IMR-90 (cell line): ENCODE measurements around the gene RABL2A. TPM values are rescaled to one million over a fixed set of nuclear protein-coding genes. Genes with fewer than 3 reads are reported as not detected.
"Not testable (repeated sequence)": the region's sequence is repeated elsewhere in the genome, so short reads cannot be mapped to it uniquely, and the experiment has no call there.

Source experiments
- ATAC-seq: fragments of 200-7000 bp; cut with Tn5 transposase; 2 replicates; pipeline ENCODE4 v1.9.1; 2020; ENCODE audit warnings: low read depth, mild to moderate bottlenecking, moderate library complexity
- BruUV-seq: library from RNA; stranded (reverse); fragments of 400-500 nt; replicated peaks from 2 replicates; lab custom pipeline; 2021; lab: Mats Ljungman, UMichigan
- CTCF ChIA-PET: fragments of 300-600 bp; formaldehyde crosslinking; extraction: SDS; loops from one replicate; lab custom pipeline; 2021; ENCODE audit warnings: antibody characterized with exemption; lab: Yijun Ruan, JAX
- POLR2A ChIA-PET: fragments of 300-600 bp; sonication (Branson Sonifier 250); formaldehyde crosslinking; loops from one replicate; lab custom pipeline; 2022; ENCODE audit warnings: antibody characterized with exemption; ENCODE audit not compliant: unreplicated experiment; lab: Charles Lee
- DNase-seq: peaks from one replicate; pipeline ENCODE4 v3.0.0; 2013
- H2AFZ ChIP-seq: replicated peaks from 2 replicates; pipeline ENCODE3; 2013; ENCODE audit warnings: low read length, mild to moderate bottlenecking; ENCODE audit not compliant: poor library complexity
- H2AK5ac ChIP-seq: 2 replicates; pipeline ENCODE4 v1.6.1; 2013; ENCODE audit warnings: low read depth, low read length, inconsistent platforms
- H2AK9ac ChIP-seq: replicated peaks from 2 replicates; pipeline ENCODE3; 2013; ENCODE audit warnings: mild to moderate bottlenecking, low read depth, low read length, moderate library complexity; ENCODE audit not compliant: poor library complexity
- H2BK120ac ChIP-seq: 2 replicates; pipeline ENCODE4 v1.6.1; 2013; ENCODE audit warnings: low read depth, low read length, inconsistent platforms
- H2BK15ac ChIP-seq: 3 replicates; pipeline ENCODE4 v1.6.1; 2013; ENCODE audit warnings: low read depth, low read length, inconsistent platforms
- H2BK20ac ChIP-seq: 2 replicates; pipeline ENCODE4 v1.6.1; 2013; ENCODE audit warnings: low read depth, mild to moderate bottlenecking, inconsistent platforms, low read length, moderate library complexity
- H2BK5ac ChIP-seq: 2 replicates; pipeline ENCODE4 v1.6.1; 2013; ENCODE audit warnings: mild to moderate bottlenecking, low read depth, low read length, inconsistent platforms; ENCODE audit not compliant: poor library complexity, severe bottlenecking
- H3K14ac ChIP-seq: replicated peaks from 2 replicates; pipeline ENCODE4 v1.6.1; 2013; ENCODE audit warnings: low read depth, low read length, inconsistent platforms
- H3K18ac ChIP-seq: 2 replicates; pipeline ENCODE4 v1.6.1; 2013; ENCODE audit warnings: low read depth, low read length, control low read depth
- H3K23ac ChIP-seq: 2 replicates; pipeline ENCODE4 v1.6.1; 2013; ENCODE audit warnings: low read depth, low read length, inconsistent platforms
- H3K27ac ChIP-seq: 2 replicates; pipeline ENCODE4 v1.5.1; 2013; ENCODE audit warnings: mild to moderate bottlenecking, control low read depth, low read length; ENCODE audit not compliant: insufficient read depth
- H3K27me3 ChIP-seq: 2 replicates; pipeline ENCODE4 v1.6.1; 2013; ENCODE audit warnings: low read length; ENCODE audit not compliant: control insufficient read depth, insufficient read depth
- H3K36me3 ChIP-seq: 2 replicates; pipeline ENCODE4 v1.6.1; 2013; ENCODE audit warnings: low read length, mixed read lengths; ENCODE audit not compliant: control insufficient read depth, insufficient read depth
- H3K4ac ChIP-seq: 2 replicates; pipeline ENCODE4 v1.6.1; 2013; ENCODE audit warnings: low read depth, low read length, inconsistent platforms
- H3K4me1 ChIP-seq: 2 replicates; pipeline ENCODE4 v1.6.1; 2013; ENCODE audit warnings: low read length, mixed read lengths; ENCODE audit not compliant: control insufficient read depth, insufficient read depth
- H3K4me2 ChIP-seq: 2 replicates; pipeline ENCODE4 v1.6.1; 2013; ENCODE audit warnings: low read depth, mild to moderate bottlenecking, control low read depth, low read length, moderate library complexity
- H3K4me3 ChIP-seq: 2 replicates; pipeline ENCODE4 v1.5.1; 2013; ENCODE audit warnings: low read depth, mild to moderate bottlenecking, control low read depth, low read length, moderate library complexity; ENCODE audit not compliant: insufficient read depth
- H3K56ac ChIP-seq: 2 replicates; pipeline ENCODE4 v1.6.1; 2013; ENCODE audit warnings: low read length, inconsistent platforms; ENCODE audit not compliant: insufficient read depth; ENCODE audit errors: extremely low read depth
- H3K79me1 ChIP-seq, 2 experiments: 2 replicates each; pipeline ENCODE4 v1.6.1; 2013; ENCODE audit warnings: low read length in 2 of 2, inconsistent platforms in 1 of 2, low read depth in 1 of 2
- H3K9ac ChIP-seq: 2 replicates; pipeline ENCODE4 v1.6.1; 2013; ENCODE audit warnings: low read depth, low read length, control low read depth
- H3K9me1 ChIP-seq: 2 replicates; pipeline ENCODE4 v1.6.1; 2013; ENCODE audit warnings: low read length, inconsistent platforms; ENCODE audit not compliant: insufficient read depth
- H3K9me3 ChIP-seq: 2 replicates; pipeline ENCODE4 v1.6.1; 2013; ENCODE audit warnings: low read length; ENCODE audit not compliant: control insufficient read depth, insufficient read depth
- H4K20me1 ChIP-seq: 2 replicates; pipeline ENCODE4 v1.6.1; 2013; ENCODE audit warnings: low read length, inconsistent platforms; ENCODE audit not compliant: insufficient read depth
- H4K5ac ChIP-seq: 2 replicates; pipeline ENCODE4 v1.6.1; 2013; ENCODE audit warnings: mild to moderate bottlenecking, low read depth, low read length, control low read depth
- H4K8ac ChIP-seq, 2 experiments: 2 replicates each; pipeline ENCODE4 v1.6.1; 2013; ENCODE audit warnings: low read depth in 2 of 2, low read length in 2 of 2, control low read depth in 1 of 2, inconsistent platforms in 1 of 2
- H4K91ac ChIP-seq: 2 replicates; pipeline ENCODE4 v1.6.1; 2013; ENCODE audit warnings: low read depth, low read length, inconsistent platforms; ENCODE audit not compliant: insufficient read depth
- WGBS, 2 experiments: methylation state at CpG; one replicate each; pipeline versions ENCODE4 v1.1.5 to v1.1.7; 2013; ENCODE audit warnings: missing lambda C conversion rate in 2 of 2; ENCODE audit not compliant: insufficient read length in 1 of 2; ENCODE audit errors: extremely low coverage in 2 of 2; 5-methylcytosine and 5-hydroxymethylcytosine counted together
- dilution Hi-C: fragments of 300-500 bp; cut with HindIII; formaldehyde crosslinking; loops from one replicate; pipeline ENCODE4 v1.14.3; 2018; ENCODE audit warnings: low sequenced_read_pairs; ENCODE audit not compliant: unreplicated experiment
- in situ Hi-C: fragments of 300-500 bp; cut with MboI; formaldehyde crosslinking; loops from 3 replicates; pipeline ENCODE4 v1.14.3; 2019; ENCODE audit warnings: low sequenced_read_pairs, inconsistent platforms, mixed read lengths
- intact Hi-C: fragments of 100-400 bp; cut with micrococcal nuclease; formaldehyde crosslinking; loops from 2 replicates; pipeline ENCODE4 v1.10.0; 2022
- polyA plus RNA-seq, 3 experiments: library from polyadenylated mRNA; depleted of rRNA; stranded (reverse); fragments of >200 nt; gene quantifications; 2 replicates each; pipeline ENCODE4 v1.2.3, GENCODE V29; 2012; ENCODE audit warnings: low replicate concordance in 1 of 3
- total RNA-seq: library from RNA; depleted of rRNA; stranded (reverse); fragments of >200 nt; gene quantifications from 2 replicates; pipeline ENCODE4 v1.2.3, GENCODE V29; 2012

RABL2A gene
- total and polyA plus RNA-seq, 2 of the 4 experiments (the other 2 are of a cell fraction): 3.9 to 11.0 TPM

DNA sequence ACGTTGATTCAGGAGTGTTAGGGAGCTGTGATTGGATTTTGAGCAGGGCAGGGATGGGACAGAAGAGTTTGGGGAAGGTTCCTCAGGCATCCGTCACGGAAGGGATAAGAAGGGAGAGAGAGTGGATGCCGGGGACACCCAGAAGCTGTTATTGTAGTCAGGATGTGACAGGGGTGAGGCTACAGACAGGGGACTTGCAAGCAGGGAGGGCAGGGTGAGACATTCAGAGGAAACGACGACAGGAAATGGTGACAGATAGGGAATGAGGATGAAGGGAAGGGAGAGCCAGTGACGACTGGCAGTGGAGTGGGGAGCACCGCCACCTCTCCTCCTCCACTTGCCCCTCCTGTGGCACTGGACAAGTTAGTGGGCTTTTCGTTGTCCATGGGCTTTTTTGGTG is 35.1 kb upstream of the RABL2A start:
- H3K79me1 ChIP-seq, H3K4me2 ChIP-seq, H4K91ac ChIP-seq, H3K14ac ChIP-seq, H3K9ac ChIP-seq, H3K4me1 ChIP-seq, H2BK15ac ChIP-seq, DNase-seq, H2BK20ac ChIP-seq, in situ Hi-C loops, H4K5ac ChIP-seq, H3K18ac ChIP-seq, H4K8ac ChIP-seq, H3K56ac ChIP-seq, intact Hi-C loops, CTCF ChIA-PET, H3K9me1 ChIP-seq, dilution Hi-C loops, ATAC-seq, H3K27ac ChIP-seq, H2AFZ ChIP-seq, H3K4ac ChIP-seq, BruUV-seq, H3K9me3 ChIP-seq, H3K23ac ChIP-seq, H3K27me3 ChIP-seq, H4K20me1 ChIP-seq, H2AK9ac ChIP-seq, H2BK120ac ChIP-seq, H2BK5ac ChIP-seq, H3K36me3 ChIP-seq, H3K4me3 ChIP-seq, POLR2A ChIA-PET: not testable (repeated sequence)
- H2AK5ac ChIP-seq: peak overlapping the region; percentile 50; the same call in 1 of the 2 replicates
- WGBS, 2 experiments: no CpG with 5 or more reads among the region's 9 CpGs

- H3K9me3 ChIP-seq, DNase-seq, H2BK120ac ChIP-seq, H3K27ac ChIP-seq, H3K4ac ChIP-seq, H2AK5ac ChIP-seq, H4K20me1 ChIP-seq, H3K18ac ChIP-seq, H3K9me1 ChIP-seq, H2AFZ ChIP-seq, H3K4me3 ChIP-seq, CTCF ChIA-PET, H2AK9ac ChIP-seq, H4K5ac ChIP-seq, H3K56ac ChIP-seq, POLR2A ChIA-PET, intact Hi-C loops, H3K23ac ChIP-seq, H2BK5ac ChIP-seq, H3K14ac ChIP-seq, H2BK20ac ChIP-seq, BruUV-seq, H2BK15ac ChIP-seq, H3K27me3 ChIP-seq, H4K91ac ChIP-seq, dilution Hi-C loops, H4K8ac ChIP-seq, H3K4me2 ChIP-seq, in situ Hi-C loops, H3K79me1 ChIP-seq, H3K9ac ChIP-seq, H3K4me1 ChIP-seq, ATAC-seq: not testable (repeated sequence)
- WGBS, 2 experiments: 67% methylated on average over 1 of the region's 6 CpGs; no CpG with 5 or more reads in 1 of the 2 experiments
- peaks cover 13% of the 10 kb centered on the region; the same call in 1 of the 2 replicates for H3K36me3 ChIP-seq
These were observed 33.8 kb upstream of the RABL2A start for GRCh38 chr2:113593280-113593679.
